WTC11 (cell line): ENCODE data around the gene EIF2AK3. TPM values are rescaled to one million over a fixed set of nuclear protein-coding genes. Genes with fewer than 3 reads are reported as not detected.

Experiments
- ATAC-seq: fragments of 200-7000 bp; cut with Tn5 transposase; 2 replicates; pipeline ENCODE4 v1.10.0; 2021; ENCODE audit warnings: mild to moderate bottlenecking, moderate library complexity
- CTCF ChIA-PET: fragments of 300-600 bp; sonication (Branson Sonifier 250); formaldehyde crosslinking; loops from one replicate; lab custom pipeline; 2021; ENCODE audit warnings: antibody characterized with exemption; lab: Charles Lee
- POLR2A ChIA-PET: fragments of 350-600 bp; sonication (Branson Sonifier 250); formaldehyde crosslinking; loops from one replicate; lab custom pipeline; 2021; ENCODE audit warnings: antibody characterized with exemption; lab: Charles Lee
- DNase-seq: peaks from one replicate; pipeline ENCODE4 v3.0.0; 2021; ENCODE audit warnings: low spot score
- H3K27ac Mint-ChIP-seq: 2 replicates; pipeline ENCODE4 v1.8.0; 2021; ENCODE audit warnings: mixed read lengths
- H3K27me3 Mint-ChIP-seq: 2 replicates; pipeline ENCODE4 v1.8.0; 2021; ENCODE audit warnings: low read depth, mild to moderate bottlenecking, moderate library complexity, mixed read lengths
- H3K36me3 Mint-ChIP-seq: 2 replicates; pipeline ENCODE4 v1.8.0; 2021; ENCODE audit warnings: mixed read lengths
- H3K4me1 Mint-ChIP-seq: 2 replicates; pipeline ENCODE4 v1.8.0; 2022; ENCODE audit warnings: mixed read lengths
- H3K4me3 Mint-ChIP-seq: 2 replicates; pipeline ENCODE4 v1.8.0; 2021; ENCODE audit warnings: mild to moderate bottlenecking, moderate library complexity, mixed read lengths
- H3K9me3 Mint-ChIP-seq: 2 replicates; pipeline ENCODE4 v1.8.0; 2021; ENCODE audit warnings: mixed read lengths
- AR ChIP-seq: fragments of 250-450 bp; sonication (Bioruptor Pico); IDR thresholded peaks from 2 replicates; pipeline ENCODE4 v1.9.0; 2021; ENCODE audit warnings: mild to moderate bottlenecking
- ATF2 ChIP-seq: sonication (generic); formaldehyde crosslinking; IDR thresholded peaks from 2 replicates; pipeline ENCODE4 v1.8.1; 2022; ENCODE audit warnings: low read depth, missing genetic modification reagents, borderline replicate concordance
- E2F4 ChIP-seq: sonication (generic); formaldehyde crosslinking; IDR thresholded peaks from 2 replicates; pipeline ENCODE4 v1.8.1; 2022; ENCODE audit warnings: low read depth, mild to moderate bottlenecking, moderate library complexity, missing genetic modification reagents, borderline replicate concordance
- FOXK1 ChIP-seq: sonication (generic); formaldehyde crosslinking; IDR thresholded peaks from 2 replicates; pipeline ENCODE4 v1.8.0; 2022; ENCODE audit warnings: mild to moderate bottlenecking, moderate library complexity, missing genetic modification reagents
- FOXP1 ChIP-seq: sonication (generic); formaldehyde crosslinking; IDR thresholded peaks from 2 replicates; pipeline ENCODE4 v1.8.0; 2022; ENCODE audit warnings: missing genetic modification reagents, mild to moderate bottlenecking, moderate library complexity, borderline replicate concordance
- FOXP4 ChIP-seq: sonication (generic); formaldehyde crosslinking; IDR thresholded peaks from 2 replicates; pipeline ENCODE4 v1.8.0; 2022; ENCODE audit warnings: mild to moderate bottlenecking, missing genetic modification reagents
- GTF2I ChIP-seq: fragments of 250-450 bp; sonication (Bioruptor Pico); conservative IDR thresholded peaks from 2 replicates; pipeline ENCODE4 v1.4.0; 2021; ENCODE audit warnings: mild to moderate bottlenecking
- HMGA2 ChIP-seq: fragments of 250-450 bp; sonication (Bioruptor Pico); IDR thresholded peaks from 2 replicates; pipeline ENCODE4 v1.4.0; 2021; ENCODE audit warnings: mild to moderate bottlenecking, moderate library complexity
- IRF1 ChIP-seq: sonication (generic); formaldehyde crosslinking; IDR thresholded peaks from 2 replicates; pipeline ENCODE4 v1.8.0; 2023; ENCODE audit warnings: missing genetic modification reagents
- JUN ChIP-seq: sonication (generic); formaldehyde crosslinking; IDR thresholded peaks from 2 replicates; pipeline ENCODE4 v1.8.0; 2023; ENCODE audit warnings: mild to moderate bottlenecking, missing genetic modification reagents
- KAT7 ChIP-seq: sonication (generic); formaldehyde crosslinking; IDR thresholded peaks from 2 replicates; pipeline ENCODE4 v1.8.1; 2023; ENCODE audit warnings: missing genetic modification reagents, mild to moderate bottlenecking, borderline replicate concordance
- NFYB ChIP-seq: sonication (generic); formaldehyde crosslinking; conservative IDR thresholded peaks from 2 replicates; pipeline ENCODE4 v1.8.0; 2022; ENCODE audit warnings: low read depth, missing genetic modification reagents
- PREB ChIP-seq: sonication (generic); formaldehyde crosslinking; IDR thresholded peaks from 2 replicates; pipeline ENCODE4 v1.8.1; 2022; ENCODE audit warnings: mild to moderate bottlenecking, missing genetic modification reagents, moderate library complexity, borderline replicate concordance
- RORB ChIP-seq: fragments of 250-450 bp; sonication (Bioruptor Pico); IDR thresholded peaks from 2 replicates; pipeline ENCODE4 v1.9.0; 2021; ENCODE audit warnings: mild to moderate bottlenecking
- TEAD4 ChIP-seq: sonication (generic); formaldehyde crosslinking; IDR thresholded peaks from 2 replicates; pipeline ENCODE4 v1.8.0; 2022; ENCODE audit warnings: mild to moderate bottlenecking, missing genetic modification reagents
- TP53 ChIP-seq: sonication (generic); formaldehyde crosslinking; IDR thresholded peaks from 2 replicates; pipeline ENCODE4 v1.8.1; 2023; ENCODE audit warnings: mild to moderate bottlenecking, missing genetic modification reagents
- USF1 ChIP-seq: sonication (generic); formaldehyde crosslinking; IDR thresholded peaks from 2 replicates; pipeline ENCODE4 v1.8.0; 2022; ENCODE audit warnings: mild to moderate bottlenecking, missing genetic modification reagents
- ZNF138 ChIP-seq: sonication (generic); formaldehyde crosslinking; conservative IDR thresholded peaks from 2 replicates; pipeline ENCODE4 v1.8.1; 2022; ENCODE audit warnings: mild to moderate bottlenecking, moderate library complexity, missing genetic modification reagents
- ZNF281 ChIP-seq: sonication (generic); formaldehyde crosslinking; IDR thresholded peaks from 2 replicates; pipeline ENCODE4 v1.8.0; 2023; ENCODE audit warnings: mild to moderate bottlenecking, missing genetic modification reagents
- ZNF671 ChIP-seq: fragments of 250-450 bp; sonication (Bioruptor Pico); IDR thresholded peaks from 2 replicates; pipeline ENCODE4 v1.8.0; 2021; ENCODE audit warnings: mild to moderate bottlenecking
- total RNA-seq: library from RNA; stranded (reverse); gene quantifications from 3 replicates; pipeline ENCODE4 v1.2.3, GENCODE V29; 2021

EIF2AK3 gene
- total RNA-seq, 1 experiment from 2014 or later: 20.8 TPM

- Mint-ChIP-seq H3K27me3 (no peaks in the 10 kb centered on the region), H3K36me3 (no peaks in the 10 kb centered on the region), H3K4me3 (no peak overlapping the region), H3K27ac (no peak overlapping the region), H3K9me3 (no peaks in the 10 kb centered on the region), H3K4me1 (peaks cover 27% of the 10 kb centered on the region)
- no peak for ATAC-seq
- ChIA-PET CTCF (no interaction called here), POLR2A (no interaction called here)
- no peak for DNase-seq
- TF ChIP-seq KAT7 (no peak), FOXK1 (CRISPR knock-in tag) (no peak), RORB (no peak), FOXP4 (no peak), IRF1 (CRISPR knock-in tag) (no peak), JUN (CRISPR knock-in tag) (no peak), FOXP1 (CRISPR knock-in tag) (no peak), ZNF671 (CRISPR knock-in tag) (no peak), PREB (CRISPR knock-in tag) (no peak), HMGA2 (CRISPR knock-in tag) (no peak), ZNF138 (CRISPR knock-in tag) (no peak)
These were observed 8.8 kb upstream of the EIF2AK3 start for GRCh38 chr2:88636026-88636425.

- no peaks in the 10 kb centered on the region for H3K36me3 Mint-ChIP-seq
- peaks cover 44% of the 10 kb centered on the region for H3K4me1 Mint-ChIP-seq
- no peaks in the 10 kb centered on the region for H3K27me3 Mint-ChIP-seq
- no peak for ATAC-seq
- no peak overlapping the region for H3K27ac Mint-ChIP-seq
- H3K9me3 Mint-ChIP-seq: no peaks in the 10 kb centered on the region
- ChIA-PET POLR2A (no interaction called here), CTCF (interaction anchor here (1.3 to 2.8 kb wide), 2 partner anchors 37 to 39 kb away, joined by 4 to 7 read pairs; no protein-coding TSS in a partner anchor)
- no peak for DNase-seq
- no peak overlapping the region for H3K4me3 Mint-ChIP-seq
- TF ChIP-seq USF1 (no peak), AR (CRISPR knock-in tag) (no peak), PREB (CRISPR knock-in tag) (no peak), ZNF138 (CRISPR knock-in tag) (no peak), GTF2I (CRISPR knock-in tag) (no peak), TEAD4 (no peak), KAT7 (no peak), ATF2 (CRISPR knock-in tag) (no peak), E2F4 (no peak), ZNF281 (CRISPR knock-in tag) (no peak), NFYB (CRISPR knock-in tag) (no peak), TP53 (no peak)
These were observed 5.3 kb upstream of the EIF2AK3 start for GRCh38 chr2:88632569-88632968.
